Stimulated activated CD4-positive, alpha-beta T cell treated with anti-CD3 and anti-CD28 coated beads, Interleukin-1b, Interleukin-23, amount 100 ng/mL, for 48 hours (primary cell): ENCODE measurements around the gene PAM.

Experiments used
- DNase-seq: peaks from one replicate; pipeline ENCODE4 v3.0.0-alpha.2; 2020

PAM gene

DNA sequence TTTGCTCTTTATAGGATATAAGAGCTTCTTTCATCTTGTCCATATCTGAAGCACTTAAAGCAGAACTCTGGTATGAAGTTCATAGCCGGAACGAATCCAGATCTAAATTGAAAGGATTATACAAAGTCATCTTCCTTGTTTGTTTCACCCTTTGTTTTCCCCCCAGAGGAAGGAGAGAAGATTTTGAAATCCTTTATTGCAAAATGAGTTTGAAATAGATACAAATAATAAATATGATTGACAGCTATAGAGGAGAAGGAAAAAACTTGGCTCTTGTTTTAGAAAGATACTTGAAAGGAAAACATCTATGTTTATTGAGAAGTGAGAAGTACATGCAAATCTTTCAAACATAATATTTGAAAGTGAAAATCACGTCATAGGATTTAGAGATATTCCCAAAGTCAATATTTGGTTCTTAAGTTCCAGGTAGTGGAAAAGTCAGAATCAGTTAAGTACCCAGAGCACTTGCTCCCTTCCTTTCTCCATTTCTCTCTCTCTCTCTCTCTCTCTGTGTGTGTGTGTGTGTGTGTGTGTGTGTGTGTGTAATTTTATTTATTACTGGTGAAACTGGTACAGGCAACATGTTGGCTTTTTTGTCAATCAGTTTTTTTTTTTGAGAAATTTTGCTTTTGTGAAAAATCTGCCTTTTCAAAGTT, 27.2 kb downstream of the PAM start:
- no peak for DNase-seq

DNA sequence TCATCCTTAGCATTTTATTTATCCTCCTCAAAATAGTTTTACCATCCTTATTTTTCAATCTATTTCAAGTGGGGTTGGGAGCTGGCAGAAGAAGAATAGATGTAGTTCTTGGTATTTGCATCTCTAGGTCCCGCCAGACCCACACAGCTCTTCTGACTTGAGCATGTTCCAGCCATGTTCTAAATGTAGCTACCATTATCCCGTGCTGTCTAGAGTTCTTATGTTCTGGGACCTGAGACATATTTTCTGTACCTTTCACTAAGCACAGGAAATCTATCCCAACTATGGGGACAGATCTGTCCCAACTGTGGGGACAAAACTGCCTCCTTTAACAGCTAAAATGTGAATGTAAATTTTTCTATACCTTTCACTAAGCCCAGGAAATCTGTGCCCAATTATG, 32.0 kb downstream of the PAM start:
- DNase-seq = no peak

DNA sequence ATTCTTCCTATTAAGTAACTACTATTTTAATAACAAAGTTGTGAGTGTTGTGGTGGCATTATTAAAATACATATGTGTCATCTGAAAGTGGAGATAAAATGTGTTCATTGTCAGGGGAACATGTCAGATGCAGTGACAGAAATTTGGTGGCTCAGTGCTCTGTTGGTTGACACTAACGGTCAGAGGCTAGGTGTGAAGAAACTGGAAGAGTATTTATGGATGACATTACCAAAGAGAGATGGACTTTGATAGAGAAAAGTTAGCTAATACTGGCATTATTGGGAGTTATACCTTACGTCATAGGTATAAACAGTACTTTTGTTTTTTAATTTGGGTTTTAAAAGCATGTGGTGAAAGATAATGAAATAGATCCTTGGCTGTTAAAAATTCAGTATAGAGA, 33.7 kb downstream of the PAM start:
- no peak for DNase-seq

DNA sequence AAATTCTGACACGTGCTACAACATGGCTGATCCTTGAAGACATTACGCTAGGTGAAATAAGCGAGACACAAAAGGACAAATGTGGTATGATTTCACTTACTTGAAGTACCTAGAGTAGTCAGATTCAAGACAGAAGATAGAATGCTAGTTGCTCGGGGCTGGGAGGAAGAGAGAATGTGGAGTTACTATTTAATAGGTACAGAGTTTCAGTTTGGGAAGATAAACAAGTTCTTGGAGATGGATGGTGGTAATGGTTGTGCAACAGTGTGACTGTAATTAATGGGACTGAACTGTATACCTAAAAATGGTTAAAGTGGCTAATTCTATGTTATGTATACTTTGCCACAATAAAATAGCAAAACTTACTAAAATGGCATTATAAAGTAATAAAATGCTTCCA, 34.4 kb downstream of the PAM start:
- DNase-seq = no peak

DNA sequence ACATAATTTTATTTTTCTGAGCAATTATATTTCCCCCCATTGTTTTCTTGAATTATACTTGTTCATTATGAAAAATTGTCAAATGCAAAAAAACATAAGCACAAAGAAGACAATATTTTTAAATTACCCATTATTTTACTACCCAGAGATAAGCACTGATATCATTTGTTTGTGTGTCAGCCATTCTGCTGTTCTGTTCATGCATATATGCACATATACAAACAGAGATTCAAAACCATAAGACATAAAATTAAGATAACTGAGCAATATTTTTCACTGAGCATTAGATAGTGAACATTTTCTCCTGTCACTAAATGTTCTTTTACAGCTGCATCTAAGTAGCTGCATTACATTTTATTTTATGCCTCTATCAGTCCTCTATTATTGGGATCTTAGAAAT, 35.6 kb downstream of the PAM start:
- DNase-seq = no peak

DNA sequence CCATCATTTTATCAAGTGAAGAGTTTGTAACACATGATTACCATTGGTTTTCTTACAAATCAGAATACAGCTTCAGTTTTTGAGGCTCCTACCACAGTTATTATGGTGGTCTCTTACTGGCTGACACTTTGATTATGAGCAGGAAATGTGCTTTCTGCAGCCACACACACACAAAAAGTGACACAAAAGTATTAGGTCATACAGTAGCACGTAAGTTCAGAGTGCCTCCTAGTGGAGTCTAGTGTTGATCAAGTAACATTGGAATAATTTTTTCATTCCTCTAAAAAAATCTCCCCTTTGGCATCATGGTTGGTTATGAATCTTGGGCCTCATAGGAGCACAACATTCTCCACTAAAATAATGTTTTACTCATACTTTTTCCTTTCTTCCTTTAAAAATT, 37.6 kb downstream of the PAM start:
- no peak for DNase-seq

DNA sequence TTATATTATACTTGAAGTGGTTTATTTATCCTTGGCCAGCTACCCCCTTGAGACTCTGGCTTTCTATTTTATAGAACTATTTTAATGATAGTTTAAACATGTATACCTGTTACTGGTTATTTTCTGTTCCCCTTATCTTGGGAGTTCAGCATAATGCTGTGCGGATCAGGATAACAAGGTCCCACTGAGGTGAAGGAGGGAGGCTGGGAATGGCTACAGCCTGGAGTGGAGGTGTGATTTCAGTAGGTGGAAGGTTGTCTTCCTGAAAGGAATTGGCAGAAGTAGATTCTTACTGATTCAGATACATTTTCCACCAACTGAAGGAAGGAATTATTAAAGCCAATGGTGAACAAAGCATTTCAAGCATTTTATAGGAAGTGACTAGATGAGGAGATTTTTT, 38.9 kb downstream of the PAM start:
- DNase-seq = no peak

DNA sequence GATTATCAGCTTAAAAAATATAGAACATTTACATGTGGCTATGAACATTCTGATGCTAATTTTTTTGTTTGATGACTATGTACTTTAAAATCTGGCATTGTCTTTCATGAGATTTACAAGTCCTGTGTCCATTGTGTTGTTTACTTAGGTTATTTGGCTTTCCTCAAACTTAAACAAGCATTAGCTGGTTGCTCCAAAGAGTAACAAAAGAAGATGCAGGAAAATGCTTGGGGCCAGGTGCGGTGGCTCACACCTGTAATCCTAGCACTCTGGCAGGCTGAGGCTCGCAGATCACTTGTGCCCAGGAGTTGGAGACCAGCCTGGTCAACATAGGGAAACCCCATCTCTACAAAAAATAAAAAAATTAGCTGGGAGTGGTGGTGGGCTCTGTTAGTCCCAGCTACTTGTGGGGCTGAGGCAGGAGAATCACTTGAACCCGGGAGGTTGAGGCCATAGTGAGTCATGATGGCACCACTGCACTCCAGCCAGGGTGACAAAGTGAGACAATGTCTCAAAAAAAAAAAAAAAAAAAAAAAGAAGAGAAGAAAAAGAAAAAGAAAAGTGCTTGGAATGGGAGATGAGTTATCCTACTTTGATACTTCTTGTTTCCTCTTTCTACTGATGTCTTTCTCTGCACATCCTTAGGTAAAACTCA, 39.7 kb downstream of the PAM start:
- DNase-seq = no peak

DNA sequence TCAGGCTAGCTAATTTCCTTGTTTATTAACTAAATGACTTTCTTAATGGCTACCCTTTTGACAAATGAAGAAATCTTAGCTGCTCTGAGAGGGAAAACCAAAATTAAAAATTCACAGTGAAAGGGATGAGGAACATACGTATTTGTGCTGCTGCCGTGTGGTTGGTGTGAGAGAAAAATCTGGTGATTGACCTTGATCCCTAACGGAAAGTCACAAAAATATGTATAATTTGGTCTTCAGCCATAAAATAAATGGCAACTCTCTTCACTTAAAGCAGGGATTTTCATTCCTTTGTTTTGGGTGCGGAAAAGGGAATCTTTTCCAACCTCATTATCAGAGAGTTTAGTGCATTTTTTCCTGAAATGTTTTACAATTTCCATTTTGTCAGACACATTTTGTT, 40.4 kb downstream of the PAM start:
- no peak for DNase-seq

DNA sequence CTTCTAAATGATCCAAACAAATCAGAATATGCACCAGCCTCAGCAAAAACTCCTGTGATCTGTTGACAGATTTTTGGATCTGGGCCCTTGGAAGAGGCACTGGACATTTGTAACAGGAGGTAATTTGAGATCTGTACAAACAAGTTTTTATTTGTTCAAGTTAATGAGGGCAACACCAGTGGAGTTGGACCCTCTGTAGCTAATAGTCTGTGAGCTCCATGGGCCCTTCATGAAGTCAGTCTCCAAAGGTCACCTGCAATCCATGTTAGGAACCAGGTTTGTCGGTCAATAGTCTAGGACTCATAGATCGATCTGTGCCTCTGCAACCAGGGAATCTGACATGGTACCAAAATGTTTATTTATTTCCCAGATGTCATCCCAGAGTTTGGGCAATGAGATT, 40.9 kb downstream of the PAM start:
- no peak for DNase-seq

DNA sequence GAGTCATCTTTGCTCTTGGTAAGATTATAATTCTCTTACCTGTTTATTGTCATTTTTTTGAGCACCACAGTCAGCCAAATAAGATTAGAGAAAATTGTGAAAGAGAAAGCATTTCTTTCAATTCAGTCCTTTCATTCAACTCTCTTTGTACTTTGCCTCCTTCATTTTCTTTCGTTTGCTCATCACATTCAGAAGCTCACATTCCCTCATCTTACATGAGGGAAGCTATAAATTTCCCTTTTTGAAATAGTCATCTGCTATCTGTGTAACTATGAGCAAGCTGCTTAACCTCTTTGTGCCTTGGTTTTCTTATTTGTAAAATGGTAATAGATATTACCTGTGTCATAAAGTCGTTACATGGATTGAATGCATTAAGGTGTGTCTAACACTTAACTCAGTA, 41.4 kb downstream of the PAM start:
- DNase-seq = no peak

DNA sequence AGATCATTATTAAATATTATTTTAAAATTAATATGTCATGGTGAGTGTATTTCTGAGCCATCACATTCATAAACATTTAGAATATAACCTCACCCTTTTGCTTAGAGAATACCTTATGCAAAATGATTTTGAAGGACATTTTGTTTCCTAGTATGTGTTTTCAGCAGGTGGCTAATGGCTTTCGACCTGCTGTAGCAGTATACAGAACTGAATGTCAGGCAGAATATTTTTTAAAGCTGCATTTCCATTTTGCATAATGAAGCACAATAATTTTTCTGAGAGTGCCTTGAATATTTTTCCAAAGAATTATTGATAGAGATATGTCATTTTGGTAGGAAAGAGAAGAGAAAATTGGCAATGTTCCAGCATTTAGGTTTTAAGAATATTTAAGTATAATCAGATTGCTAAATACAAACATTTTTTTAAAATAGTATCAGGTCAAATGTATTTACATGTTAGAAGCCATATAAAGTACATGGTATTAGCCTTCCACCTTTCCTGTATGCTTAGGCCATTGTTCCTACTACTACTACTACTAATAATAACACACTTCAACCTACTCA, 42.3 kb downstream of the PAM start:
- no peak for DNase-seq

DNA sequence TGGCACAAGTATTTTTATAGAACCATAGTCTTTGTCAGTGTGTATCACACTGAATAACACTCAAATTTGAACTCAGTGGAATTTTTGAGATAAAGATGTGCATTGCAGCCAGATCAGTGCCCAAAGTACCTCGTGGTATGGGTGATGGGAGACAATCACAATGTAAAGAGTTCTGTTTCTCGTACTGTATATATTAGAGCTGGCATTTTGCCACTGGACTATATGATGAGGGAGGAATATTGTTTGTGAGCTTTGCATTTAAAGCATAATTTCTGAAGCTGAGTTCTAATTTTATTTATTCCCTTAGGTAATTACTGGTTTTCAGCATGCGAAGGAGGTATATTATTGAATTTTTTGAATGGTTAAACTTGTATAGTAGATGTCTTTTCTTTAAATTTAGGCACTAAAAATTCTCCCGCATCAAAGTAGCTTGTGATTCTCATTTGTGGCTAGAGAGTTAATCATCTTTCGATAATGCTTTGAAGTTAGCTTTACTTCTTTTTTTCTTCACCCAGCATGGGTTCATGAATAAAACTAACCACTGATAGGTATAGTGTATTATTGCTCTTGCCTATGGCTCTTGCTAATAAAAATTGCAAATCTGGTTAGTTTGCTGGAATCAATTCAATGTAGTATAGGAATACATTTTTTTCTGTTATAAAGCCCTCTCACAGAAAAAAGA, 43.1 kb downstream of the PAM start:
- no peak for DNase-seq

DNA sequence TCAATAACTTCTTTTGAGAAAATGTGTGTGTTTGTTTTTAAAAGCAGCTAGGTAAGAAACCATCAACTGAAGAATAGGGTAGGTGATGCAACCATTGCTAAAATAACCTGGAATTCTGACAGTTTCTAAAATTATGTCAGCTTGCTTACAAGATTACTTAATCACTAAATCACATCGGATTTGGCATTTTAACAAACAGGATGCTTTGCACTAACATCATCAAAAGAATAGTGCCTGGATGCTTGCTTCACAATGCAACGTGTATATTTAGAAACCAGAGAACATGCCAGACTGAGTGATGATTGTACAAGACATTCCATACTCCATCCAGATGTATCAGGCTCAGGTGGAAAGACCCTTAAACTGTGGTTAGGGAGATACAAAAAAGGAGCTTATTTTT, 43.9 kb downstream of the PAM start:
- no peak for DNase-seq

DNA sequence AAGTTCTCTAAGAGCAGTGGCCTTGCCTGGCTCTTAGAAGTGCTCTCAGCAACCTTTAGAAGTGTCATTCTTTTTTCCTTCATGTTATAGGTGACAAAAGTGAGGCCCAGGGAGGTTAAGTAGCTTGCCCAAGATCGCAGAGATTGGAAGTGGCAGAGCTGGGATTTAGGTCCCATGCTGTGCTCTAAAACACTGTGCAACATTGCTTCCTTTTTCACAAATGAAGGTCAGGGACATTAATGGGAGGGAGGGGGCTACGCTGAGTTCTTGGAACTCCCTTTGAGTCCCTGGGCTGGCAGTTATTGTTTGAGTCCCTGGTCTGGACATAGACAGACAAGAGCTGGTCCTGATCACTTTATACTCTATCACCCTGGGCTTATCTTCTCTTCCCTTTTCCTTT, 45.3 kb downstream of the PAM start:
- DNase-seq = no peak

DNA sequence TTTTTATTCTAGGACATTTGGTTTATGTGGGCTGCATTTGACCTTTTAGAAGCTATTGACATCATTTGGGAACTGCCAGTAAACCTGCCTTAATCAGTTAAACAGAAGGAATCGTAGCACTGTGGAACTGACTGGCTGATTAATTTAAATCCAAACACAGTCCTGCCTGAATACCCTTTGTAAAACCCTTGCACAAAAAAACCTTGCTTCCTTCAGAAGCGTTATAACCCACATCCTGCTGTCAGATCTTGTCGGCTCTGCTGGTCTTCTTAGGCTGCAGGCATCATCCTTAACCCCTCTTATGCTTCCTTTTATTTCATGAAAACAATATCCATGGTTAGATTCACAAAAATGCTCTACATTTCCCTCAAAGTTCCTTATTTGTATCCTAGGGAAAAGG, 46.3 kb downstream of the PAM start:
- DNase-seq = no peak

DNA sequence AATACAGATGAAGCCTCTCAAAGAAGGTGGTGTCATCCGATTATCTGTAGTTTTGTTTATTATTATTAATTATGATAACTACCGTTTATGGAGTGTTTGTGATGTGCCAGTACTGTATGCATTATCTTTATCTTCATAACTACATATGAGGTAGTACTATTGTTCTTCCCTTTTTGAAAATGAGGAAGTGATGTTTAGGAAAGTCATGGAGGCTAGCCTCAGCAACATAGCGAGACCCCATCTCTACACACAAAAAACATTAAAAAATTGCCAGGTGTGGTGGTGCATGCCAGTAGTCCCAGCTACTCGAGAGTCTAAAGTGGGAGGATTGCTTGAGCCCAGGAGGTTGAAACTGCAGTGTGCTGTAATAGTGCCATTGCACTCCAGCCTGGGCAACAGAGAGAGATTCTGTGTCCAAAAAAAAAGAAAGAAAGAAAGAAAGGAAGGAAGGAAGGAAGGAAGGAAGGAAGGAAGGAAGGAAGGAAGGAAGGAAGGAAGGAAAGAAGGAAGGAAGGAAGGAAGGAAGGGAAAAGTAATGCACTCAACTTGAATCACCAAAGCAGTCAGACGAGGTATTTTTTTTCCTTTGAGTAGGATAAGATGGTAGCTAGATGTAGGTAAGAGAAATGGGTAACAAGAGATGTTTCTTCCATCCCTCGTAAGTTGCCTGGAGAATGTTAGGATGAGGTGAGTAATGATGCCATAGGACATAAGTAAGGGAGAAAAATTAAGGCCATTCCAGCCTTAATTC, 47.8 kb downstream of the PAM start:
- no peak for DNase-seq

DNA sequence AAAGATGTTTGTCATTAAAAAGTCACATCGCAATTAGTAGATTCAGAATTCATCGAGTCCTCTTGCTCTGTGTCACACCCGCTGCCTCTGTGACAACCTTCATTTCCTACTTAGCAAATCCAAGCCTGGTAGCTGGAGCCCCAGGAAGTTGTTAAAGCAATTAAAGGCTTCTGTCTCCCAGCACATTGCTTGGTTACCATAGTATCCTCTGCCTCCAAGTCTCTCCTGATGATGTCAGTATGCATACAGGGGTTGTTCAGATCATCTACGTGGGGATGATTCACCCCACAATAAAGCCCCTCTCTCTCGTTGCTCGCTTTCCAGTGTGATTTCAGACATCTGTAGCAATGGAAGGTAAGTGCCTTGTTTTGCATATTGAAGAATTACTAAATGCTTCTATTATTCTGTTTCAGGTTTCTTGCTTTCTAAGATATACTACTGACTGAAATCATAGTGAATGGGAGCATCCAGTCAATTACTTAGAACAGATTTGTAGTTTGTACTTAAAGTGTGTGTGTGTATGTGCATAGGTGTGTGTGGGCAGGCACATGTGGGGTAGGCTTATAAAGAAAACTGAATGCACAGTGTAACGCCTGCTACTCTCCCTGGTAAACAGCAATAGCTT, 52.9 kb downstream of the PAM start:
- no peak for DNase-seq

DNA sequence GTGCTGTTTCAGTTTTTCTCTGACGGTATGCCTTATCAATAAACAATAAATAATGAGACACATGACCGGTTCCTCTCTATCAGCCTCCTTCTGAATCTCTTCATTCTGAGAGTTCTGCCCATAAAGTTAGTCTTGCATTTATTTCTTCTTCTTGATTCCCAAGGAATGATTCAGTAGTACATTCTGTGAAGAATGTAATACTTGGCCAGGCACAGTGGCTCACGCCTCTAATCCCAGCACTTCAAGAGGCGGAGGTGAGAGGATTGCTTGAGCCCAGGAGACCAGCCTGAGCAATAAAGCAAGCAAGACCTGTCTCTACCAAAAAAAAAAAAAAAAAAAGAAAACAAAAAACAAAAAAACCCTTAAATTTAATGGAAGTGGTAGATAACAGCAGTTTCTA, 53.9 kb downstream of the PAM start:
- no peak for DNase-seq

DNA sequence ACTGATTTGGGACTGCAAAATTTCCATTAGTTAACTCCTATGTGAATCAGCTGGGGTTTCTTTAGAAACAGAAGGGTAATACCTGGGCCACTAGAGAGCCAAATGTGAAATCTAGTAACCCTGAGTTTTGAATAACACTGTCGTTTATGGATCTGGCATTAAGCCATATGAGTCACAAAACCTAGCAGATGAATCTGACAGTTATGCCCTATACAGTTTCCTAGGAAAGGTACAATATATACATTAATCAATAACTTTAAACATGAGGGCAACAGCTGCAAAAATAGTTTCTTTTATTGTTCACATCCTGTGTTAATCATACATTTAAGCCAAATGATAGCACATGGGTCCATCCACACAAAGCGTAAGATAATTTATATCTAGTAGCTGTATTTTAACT, 56.9 kb downstream of the PAM start:
- no peak for DNase-seq

DNA sequence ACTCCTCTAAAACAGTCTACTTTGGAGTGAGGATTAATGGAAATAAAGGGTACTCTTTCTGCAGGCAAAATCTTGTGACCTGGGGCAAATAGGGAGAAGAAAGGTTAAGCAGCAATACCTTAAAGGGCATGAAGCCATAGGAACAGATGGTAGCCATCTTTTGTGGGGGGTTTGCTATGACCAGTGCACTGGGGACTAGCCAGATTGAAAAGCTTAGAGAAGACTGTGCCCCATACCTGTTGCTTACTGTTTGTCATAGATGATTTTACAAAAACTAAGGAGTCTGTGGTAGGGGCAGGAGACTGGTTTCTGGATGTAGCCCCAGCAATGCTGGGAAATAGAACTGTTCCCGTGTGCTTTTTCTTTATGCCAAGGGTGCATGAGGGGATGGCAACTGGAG, 58.6 kb downstream of the PAM start:
- no peak for DNase-seq

DNA sequence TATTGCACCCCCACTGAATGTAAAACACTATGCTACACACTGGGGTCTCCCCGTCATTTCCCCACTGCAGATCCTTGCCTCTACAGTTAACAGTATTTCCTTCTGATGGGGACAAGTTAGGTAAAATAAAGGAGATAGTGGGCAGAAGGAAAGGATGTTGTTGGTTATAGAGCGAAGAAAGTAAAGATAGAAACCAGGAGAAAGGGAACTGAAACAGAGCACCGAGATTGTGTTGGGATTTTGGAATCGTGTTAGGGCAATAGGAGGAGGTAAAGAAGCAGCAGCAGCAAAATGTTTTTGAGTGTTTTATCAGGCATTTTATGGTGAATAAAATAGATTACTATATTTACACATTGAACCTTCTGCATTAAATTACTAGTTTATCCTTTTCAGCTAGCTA, 60.0 kb downstream of the PAM start:
- DNase-seq = no peak
